T-helper 1 cell (primary cell): ENCODE measurements around the gene OR2B2.
"Not testable (repeated sequence)": the region's sequence is repeated elsewhere in the genome, so short reads cannot be mapped to it uniquely, and the experiment has no call there.

Source experiments
- DNase-seq, 5 donors: peaks; one replicate each; pipeline ENCODE4 v3.0.0-alpha.2; 2012 to 2020
- total RNA-seq, 4 donors: gene quantifications; one replicate each; lab custom pipeline; 2026; lab: John Stamatoyannopoulos, UW

OR2B2 gene
- total RNA-seq, result 0 reads per million in 4 donors

DNA sequence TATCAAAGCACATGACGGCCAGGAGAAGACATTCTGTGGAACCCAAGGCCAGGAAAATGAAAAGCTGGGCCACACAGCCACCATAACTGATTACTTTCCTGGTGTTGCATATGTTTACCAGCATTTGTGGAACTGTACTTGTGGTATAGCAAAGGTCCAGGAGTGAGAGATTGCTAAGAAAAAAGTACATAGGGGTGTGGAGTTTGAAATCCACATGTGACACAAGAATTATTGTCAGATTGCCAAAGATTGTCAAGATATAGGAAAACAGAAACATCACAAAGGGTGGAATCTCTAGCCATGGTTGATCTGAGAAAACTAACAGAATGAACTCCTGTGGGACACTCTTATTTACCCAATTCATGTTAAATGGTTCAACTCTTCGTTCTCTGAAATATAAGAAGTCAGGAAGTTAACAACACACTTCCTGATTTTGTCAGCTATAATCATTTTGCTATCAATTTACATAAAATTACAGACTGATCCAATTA is at the start of gene OR2B2:
Gene OR2B2 (minus strand): TSS at position 441 of the 491 bp plus-strand sequence. CDS start 77 bp downstream, at position 364.
- DNase-seq, result no peak

DNA sequence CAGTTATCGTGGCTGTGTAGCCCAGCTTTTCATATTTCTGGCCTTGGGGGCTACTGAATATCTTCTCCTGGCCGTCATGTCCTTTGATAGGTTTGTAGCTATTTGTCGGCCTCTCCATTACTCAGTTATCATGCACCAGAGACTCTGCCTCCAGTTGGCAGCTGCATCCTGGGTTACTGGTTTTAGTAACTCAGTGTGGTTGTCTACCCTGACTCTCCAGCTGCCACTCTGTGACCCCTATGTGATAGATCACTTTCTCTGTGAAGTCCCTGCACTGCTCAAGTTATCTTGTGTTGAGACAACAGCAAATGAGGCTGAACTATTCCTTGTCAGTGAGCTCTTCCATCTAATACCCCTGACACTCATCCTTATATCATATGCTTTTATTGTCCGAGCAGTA is 45.3 kb upstream of the OR2B2 start:
- DNase-seq, result no peak

DNA sequence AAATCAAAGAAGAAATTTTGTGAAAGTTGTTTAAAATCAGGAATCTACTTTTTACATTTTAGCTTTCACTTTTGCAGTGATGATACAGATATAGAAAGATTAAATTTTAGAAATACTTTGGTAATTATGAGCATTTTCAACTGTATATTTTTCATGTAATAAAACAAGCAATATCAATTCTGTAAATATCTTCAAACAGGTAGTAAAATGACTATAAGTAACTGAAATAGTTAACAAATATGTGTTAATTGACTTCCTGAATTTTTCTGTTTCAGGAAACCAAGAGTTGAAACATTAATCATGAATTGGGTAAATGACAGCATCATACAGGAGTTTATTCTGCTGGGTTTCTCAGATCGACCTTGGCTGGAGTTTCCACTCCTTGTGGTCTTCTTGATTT is 44.7 kb upstream of the OR2B2 start, which contains the start of gene OR2B6:
Gene OR2B6 (plus strand): TSS at position 301 of the 400 bp plus-strand sequence. CDS start 0 bp downstream, at position 301.
- DNase-seq, result no peak

DNA sequence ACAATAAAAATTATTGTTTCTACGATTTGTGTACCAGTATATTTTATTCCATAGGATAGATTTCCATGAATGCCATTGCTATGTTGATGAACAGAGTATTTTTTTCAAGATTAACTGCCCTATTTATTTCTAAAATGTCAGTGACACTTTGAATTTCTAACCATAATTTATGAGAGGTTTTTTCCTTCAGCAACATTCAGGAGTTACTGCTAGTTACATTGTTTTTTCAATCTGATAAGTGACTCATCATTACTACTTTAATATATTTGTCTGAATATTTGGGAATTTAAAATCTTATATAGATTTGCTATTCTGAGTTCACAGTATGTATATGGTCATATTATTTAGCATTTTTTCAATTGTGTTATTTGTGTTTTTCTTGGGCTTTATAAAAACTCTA is 38.8 kb upstream of the OR2B2 start:
- no peak for DNase-seq

DNA sequence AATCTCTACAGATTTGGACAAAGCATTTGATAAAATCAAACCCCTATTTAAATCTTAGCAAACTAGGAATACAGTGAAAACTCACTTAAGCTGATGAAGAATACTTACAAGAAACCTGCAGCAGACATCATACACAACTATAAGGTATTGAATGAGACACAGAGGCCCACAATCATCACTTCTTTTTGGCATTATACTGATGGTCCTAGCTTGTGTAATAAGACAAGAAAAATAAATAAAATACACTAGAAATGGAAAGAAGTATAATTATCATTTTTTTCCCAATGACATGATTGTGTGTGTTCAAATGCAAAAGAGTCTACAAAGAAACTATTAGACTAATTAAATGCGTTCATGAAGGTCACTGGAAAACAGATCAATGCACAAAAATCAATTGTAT is 36.0 kb upstream of the OR2B2 start:
- DNase-seq, result no peak

DNA sequence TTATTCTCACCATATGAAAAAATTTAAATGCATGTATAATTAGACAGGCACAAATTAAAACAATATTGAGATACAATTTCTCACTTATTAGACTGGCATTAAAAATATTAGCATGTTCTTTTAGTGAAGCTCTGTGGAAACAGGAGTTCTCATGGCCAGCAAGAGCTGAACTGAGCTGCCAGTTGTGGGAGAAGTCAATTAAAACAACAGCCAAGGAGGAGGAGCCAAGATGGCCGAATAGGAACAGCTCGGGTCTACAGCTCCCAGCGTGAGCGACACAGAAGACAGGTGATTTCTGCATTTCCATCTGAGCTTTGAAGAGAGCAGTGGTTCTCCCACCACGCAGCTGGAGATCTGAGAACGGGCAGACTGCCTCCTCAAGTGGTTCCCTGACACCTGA is 30.9 kb upstream of the OR2B2 start:
- not testable (repeated sequence) for DNase-seq

DNA sequence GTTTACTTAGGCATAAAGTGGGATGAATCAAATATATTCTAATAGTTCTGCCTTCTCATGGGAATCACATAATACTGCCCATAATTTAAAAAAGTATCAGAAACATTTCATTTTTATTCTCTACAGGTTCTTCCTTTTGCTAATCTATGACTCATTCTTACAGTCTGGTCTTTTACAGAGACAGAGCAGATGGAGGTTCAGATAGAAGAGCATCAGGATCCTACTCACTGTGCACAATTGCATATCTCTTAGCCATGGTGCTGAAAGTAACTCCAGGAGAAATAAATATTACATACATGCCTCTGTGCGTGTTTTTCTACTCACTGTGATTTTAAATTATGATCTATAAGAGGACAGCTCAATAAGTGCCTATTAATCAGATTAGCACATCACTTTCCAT is 28.6 kb upstream of the OR2B2 start:
- no peak for DNase-seq

DNA sequence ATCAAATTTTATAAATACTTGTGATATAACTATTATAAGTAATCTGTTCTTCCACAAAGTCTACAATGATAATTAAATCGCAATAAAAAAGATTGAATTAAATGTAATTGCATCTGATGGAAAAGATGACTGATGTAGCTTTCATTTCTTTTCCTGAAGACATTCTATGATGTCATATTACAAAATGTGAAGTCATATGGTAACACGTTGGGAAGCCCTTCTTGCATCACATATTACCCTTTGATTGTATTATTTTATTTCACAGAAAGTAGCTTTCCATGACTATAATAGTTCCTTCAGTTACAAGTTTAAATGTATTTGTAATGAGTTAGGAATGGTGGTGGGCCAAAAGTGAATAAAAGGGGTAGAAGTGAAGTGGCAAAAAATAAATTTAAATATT is 19.0 kb upstream of the OR2B2 start:
- DNase-seq, result no peak

DNA sequence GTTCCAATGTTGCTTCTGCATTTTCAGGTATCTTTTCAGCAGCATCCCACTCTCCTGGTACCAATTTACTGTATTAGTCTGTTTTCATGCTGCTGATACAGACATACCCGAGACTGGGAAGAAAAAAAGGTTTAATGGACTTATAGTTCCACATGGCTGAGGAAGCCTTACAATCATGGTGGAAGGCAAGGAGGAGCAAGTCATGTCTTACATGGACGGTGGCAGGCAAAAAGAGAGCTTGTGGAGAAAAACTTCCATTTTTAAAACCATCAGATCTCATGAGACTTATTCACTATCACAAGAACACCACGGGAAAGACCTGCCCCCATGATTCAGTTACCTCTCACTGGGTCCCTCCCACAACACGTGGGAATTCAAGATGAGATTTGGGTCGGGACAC is 17.7 kb upstream of the OR2B2 start:
- DNase-seq, result not testable (repeated sequence)

DNA sequence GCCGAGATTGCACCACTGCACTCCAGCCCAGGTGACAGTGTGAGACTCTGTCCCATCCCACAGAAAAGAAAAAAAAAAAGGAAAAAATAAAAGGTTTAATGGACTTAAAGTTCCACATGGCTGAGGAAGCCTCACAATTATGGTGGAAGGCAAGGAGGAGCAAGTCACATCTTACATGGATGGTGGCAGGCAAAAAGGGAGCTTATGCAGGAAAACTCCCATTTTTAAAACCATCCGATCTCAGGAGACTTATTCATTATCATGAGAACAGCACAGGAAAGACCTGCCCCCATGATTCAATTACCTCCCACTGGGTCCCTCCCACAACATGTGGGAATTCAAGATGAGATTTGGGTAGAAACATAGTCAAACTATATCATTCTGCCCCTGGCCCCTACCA is 15.8 kb upstream of the OR2B2 start:
- DNase-seq, result not testable (repeated sequence)

DNA sequence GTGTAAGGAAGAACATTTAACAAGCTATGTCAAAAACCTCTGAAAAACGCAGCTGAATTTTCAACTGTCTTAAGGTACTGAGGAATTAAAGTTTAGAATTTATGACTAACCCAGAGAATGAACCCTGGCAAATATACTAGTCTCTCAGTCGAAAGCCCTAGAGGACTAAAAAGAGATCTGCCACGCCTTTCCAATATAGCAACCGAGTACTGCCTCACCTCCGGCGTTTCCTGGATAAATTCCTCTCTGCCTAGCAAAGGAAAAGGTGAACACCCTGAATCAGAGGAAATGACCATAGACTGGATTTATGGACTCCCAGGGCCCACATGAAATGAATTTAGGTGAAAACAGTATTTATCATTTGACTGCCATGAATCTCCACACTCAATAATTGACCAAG is 12.0 kb upstream of the OR2B2 start:
- DNase-seq, result no peak

DNA sequence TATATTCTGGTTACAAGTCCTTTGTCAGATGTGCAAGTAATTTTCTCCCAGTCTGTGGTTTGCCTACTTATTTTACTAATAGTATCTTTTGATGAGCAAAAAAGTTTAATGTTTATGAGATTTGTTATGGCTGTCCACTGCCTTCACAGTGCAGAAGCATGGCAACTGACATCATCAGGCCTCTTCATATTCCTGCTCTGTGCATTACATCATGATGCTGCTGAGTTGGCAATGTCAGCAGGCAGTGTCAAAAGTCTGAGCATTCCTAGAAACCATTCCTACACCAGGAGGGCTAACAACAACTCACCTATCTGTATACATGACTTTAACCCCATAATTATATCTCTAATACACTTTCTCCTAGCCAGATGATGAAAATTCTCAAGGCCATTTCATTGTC is 10.8 kb upstream of the OR2B2 start:
- DNase-seq, result no peak

DNA sequence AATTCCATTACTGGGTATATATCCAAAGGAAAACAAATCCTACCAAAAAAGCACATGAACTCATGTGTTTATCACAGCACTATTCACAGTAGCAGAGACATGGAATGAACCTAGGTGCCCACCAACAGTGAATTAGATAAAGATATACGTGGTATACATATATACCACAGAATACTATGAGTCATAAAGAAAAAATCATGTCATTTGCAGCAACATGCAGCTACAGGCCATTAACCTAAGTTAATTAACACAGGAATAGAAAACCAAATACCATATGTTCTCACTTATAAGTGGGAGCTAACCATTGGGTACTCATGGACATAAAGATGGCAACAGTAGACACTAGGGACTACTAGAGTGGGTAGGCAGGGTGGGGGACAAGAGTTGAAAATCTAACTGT is 4.2 kb downstream of the OR2B2 start:
- no peak for DNase-seq

DNA sequence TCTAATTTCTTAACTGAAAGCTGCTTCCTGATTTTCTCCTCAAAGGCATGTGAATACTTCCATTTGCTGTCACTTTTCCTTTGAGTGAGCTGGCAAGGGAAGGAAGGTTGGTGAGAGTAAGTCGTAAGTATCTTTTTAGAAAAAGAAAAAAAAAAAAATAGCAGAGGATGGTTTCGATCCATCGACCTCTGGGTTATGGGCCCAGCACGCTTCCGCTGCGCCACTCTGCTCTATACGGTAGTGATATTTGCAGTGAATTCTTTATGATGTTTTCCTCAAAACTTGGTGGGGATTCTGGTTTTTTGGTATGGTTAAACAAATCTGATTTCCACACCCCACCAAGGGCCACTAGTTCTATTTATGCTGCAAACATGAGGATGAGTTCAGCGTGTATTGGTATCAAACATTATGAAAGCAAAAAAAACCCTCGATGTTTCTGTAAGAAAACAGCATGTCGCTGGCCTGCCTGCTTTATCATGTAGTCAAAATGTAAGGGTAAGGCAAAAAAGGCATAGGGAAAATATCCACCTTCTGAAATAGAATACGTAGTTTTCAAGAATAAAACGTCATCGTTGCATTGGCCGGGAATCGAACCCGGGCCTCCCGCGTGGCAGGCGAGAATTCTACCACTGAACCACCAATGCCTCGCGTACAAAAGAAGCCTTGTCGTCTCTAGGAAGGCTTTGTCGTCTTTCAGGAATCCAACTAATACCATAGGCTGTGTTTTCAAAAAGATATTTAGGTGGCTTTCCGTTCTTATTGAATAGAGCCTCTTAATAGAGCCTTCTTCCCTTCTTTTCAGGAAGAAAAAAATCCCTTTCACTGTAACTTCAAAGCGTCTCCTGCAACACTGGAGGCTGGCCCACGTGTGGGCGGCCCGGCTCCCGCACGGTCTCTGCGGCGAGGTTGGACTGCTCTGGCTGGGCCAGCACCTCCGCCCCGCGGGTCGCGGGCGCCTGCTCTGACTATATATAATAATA is 9.6 kb downstream of the OR2B2 start:
- DNase-seq, result peak; percentile 59 to 88 (median 79)

DNA sequence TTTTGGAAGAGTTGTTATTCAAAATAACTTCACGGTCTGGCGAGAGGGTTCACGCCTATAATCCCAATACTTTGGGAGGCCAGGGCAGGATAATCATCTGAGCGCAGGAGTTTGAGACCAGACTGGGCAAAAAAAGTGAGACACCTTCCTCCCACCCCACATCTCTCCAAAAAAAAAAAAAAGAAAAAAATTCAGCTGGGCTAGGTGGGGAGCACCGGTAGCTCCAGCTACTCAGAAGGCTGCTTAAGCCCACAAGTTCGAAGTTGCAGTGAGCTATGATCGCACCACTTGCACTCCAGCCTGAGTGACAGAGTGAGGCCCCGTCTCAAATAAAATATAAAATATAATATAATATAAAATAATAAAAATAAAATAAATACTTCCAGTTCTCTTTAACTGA is 10.4 kb downstream of the OR2B2 start:
- DNase-seq, result no peak

DNA sequence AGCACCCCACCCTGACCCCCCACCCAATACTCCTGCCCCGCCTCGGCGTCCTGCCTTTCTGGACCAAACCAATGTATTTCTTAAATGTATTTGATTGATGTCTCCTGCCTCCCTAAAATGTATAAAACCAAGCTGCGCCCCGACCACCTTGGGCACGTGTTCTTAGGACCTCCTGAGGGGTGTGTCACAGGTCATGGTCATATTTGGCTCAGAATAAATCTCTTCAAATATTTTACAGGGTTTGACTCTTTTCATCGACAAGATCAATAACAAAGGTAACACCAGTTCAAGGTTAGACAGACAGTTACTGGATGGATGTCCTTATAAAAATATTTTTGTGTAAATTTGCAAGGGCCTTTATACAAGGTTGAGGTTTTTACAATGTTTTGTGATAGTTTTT is 12.0 kb downstream of the OR2B2 start:
- not testable (repeated sequence) for DNase-seq

DNA sequence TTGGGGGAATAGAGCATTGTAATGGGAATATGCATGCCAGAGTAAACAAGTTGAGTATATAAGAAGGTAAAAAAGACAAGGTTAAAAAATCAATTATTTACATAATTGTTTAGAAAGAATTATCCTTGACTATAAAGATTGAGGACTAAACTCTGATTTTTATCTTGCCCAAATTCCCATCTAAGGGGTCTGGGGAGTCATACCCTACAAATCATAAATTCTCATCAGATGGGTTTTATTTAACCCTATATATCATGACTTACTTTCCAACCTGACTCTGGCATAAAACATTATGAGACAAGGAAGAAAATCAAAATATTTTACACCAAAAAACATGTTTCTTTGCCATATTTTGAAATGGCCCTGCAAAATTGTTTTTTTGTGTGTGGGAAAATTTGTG is 12.7 kb downstream of the OR2B2 start:
- DNase-seq, result no peak

DNA sequence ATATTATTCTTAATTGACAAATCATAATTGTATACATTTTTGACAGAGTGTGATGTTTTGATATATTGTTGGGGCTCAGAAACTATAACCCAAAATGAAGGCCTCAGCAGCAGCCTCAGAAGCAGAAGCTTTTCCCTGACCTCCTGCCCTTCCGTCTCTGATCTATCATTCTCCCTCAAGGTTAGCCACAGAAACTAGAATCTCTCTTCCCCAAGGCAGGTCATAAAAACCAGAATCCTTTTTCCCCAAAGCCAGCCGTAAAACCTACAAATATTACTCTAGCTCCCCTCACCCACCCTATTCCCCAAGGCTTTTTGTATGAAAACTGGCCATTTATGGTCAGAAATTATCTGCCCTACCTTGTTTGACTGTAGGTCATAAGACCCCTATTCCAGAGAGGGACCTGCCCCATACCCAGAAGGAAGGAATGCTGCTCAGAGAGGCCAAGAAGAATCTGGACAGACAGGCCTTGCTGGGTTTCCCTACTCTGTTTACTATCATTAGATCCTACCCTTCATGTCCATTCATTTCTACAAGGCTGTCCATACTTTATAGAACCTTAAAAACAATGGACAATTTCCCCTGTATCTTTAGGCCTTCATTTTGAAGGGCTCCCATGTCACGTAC is 14.5 kb downstream of the OR2B2 start:
- DNase-seq, result no peak

DNA sequence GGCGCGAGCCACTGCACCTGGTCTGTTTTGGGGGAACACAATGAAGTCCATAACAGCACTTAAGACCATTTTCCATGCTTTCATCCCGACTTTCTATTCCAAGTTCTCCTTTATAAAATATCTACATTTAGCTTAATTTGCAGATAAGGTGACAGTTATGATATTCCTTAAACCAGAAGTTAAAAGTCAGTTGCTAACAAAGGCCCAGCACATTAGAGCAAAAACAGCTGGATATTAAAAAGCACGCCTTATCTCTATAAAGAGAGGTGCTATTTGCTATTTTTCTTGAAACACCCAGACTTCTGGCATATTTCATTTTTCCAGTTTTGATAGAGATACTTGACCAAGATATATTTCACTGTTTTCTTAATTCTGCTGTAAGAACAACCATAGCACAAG is 15.8 kb downstream of the OR2B2 start:
- no peak for DNase-seq

DNA sequence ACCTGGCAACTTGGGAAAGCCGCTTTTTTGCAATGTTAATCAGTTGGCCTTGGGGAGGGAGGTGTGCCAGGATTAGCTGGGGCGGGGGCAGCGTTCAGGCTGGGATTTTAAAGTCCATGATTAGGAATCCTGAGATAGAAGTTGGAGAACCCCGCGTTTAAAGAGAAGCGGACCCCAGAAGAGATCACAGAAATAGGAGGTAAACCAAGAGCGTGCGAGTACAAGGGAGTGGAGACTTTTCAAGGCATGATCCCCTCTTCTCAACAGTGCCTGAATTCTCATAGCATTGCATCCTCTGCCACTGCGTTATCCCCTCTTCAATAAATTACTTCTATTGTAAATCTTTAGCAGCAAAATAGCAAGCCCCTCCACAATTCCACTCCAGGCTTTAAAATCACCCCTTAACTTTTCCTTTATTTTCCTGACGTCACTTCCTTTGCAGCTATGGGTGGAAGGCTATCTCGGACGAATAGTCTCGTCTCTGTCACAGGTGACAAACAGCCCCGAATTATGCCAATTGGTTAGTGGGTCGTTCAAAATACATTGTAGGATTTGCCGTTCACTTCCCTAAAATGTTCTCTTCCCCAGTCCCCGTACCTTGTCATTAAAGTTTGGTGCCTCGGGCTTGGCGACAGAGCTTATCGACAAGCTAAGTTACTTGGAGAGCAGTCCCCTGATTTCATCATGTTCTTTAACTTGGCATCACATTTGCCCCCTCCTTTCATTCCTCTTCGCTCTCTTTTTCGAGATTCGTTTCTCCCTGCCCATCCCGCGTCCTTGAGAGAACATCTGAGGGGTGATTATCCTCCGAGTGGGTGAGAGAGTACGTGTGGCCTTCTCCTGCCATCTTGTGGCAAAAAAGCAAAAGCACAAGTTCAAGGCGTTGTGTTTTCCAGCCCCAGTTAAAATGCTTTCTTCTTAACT is 17.1 kb downstream of the OR2B2 start:
- peak; percentile 22 to 86 (median 51) for DNase-seq

DNA sequence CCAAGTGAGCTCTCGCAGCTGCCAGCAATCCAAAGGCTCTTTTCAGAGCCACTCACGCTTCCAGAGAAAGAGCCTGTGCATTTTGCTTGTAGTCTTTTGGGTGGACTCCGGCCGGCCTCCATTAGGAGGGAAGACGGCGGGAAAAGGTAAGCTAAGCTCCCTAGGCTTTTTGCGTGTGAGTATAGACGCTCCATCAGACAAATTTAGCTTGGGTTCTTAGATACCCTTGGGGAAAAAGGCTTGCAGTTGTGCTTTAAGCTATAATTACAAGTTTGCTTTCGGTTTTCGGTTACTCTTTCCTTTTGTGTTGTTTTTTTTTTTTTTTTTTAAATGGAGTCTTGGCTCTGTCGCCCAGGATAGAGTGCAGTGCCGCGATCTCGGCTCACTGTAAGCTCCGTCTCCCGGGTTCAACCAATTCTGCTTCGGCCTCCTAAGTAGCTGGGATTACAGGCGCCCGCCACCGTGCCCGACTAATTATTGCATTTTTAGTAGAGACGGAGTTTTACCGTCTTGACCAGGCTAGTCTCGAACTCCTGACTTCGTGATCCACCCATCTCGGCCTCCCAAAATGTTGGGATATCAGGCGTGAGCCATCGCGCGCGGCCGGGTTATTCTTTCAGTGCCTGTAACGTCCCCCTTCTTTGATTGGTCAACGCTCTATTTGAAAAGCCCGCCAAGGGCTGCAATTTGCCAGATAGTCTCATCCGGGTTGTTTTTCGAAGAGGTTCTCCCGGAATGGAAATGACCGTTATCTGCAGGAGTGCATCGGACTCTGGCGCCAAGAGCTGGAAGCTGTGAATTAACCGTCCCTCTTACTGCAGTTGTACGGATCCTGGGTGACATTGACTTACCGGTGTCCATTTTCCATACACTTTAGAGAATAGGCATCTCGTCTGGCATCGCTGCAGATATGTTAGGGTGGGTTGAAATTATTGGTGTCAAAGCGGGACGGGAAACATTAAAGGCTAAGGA is 18.1 kb downstream of the OR2B2 start:
- peak; percentile 47 to 90 (median 66) for DNase-seq
